Skeletal muscle tissue (tissue), 4 donors: Measurements from ENCODE around the gene MSRB1. TPM values are rescaled to one million over a fixed set of nuclear protein-coding genes. Genes with fewer than 3 reads are reported as not detected.

ENCODE experiments used
- H3K27ac ChIP-seq: one replicate; pipeline ENCODE4 v1.7.0; 2013; ENCODE audit warnings: mild to moderate bottlenecking, low read depth, low read length, inconsistent platforms
- H3K27me3 ChIP-seq, 3 donors: one replicate each; pipeline ENCODE4 v1.7.0; 2013; ENCODE audit warnings: low read length in 3 of 3; ENCODE audit not compliant: control insufficient read depth in 3 of 3, insufficient read depth in 3 of 3
- H3K36me3 ChIP-seq, 3 donors: one replicate each; pipeline ENCODE4 v1.7.0; 2013; ENCODE audit warnings: low read length in 3 of 3; ENCODE audit not compliant: control insufficient read depth in 3 of 3, insufficient read depth in 3 of 3
- H3K4me1 ChIP-seq, 3 donors: one replicate each; pipeline ENCODE4 v1.7.0; 2013; ENCODE audit warnings: low read length in 3 of 3, mild to moderate bottlenecking in 3 of 3; ENCODE audit not compliant: control insufficient read depth in 3 of 3, insufficient read depth in 3 of 3
- H3K4me3 ChIP-seq, 3 donors: one replicate each; pipeline ENCODE4 v1.7.0; 2013; ENCODE audit warnings: low read length in 3 of 3
- H3K9ac ChIP-seq, 3 donors: one replicate each; pipeline ENCODE4 v1.7.0; 2013; ENCODE audit warnings: low read length in 3 of 3, mild to moderate bottlenecking in 3 of 3, moderate library complexity in 2 of 3, low read depth in 1 of 3
- H3K9me3 ChIP-seq, 3 donors: one replicate each; pipeline ENCODE4 v1.7.0; 2013; ENCODE audit warnings: low read length in 3 of 3; ENCODE audit not compliant: control insufficient read depth in 3 of 3
- total RNA-seq: library from RNA; depleted of rRNA; stranded (reverse); fragments of >200 nt; gene quantifications from one replicate; pipeline ENCODE4 v1.2.3, GENCODE V29; 2014
- donor health status: Osteomylitis.

Gene MSRB1
- total RNA-seq, 1 donor from 2014 or later = 13.6 TPM

GRCh38 chr16:1985466-1986150 lies 42.6 kb upstream of the MSRB1 start:
- Histone ChIP-seq H3K36me3 (peaks cover 16 to 20% (median 18%) of the 10 kb centered on the region in 3 donors), H3K27me3 (peaks cover 23 to 31% (median 26%) of the 10 kb centered on the region in 3 donors), H3K27ac (no peak overlapping the region), H3K4me3 (peak overlapping the region in 2 of 3 donors; percentile 81), H3K4me1 (peaks cover 26 to 50% (median 32%) of the 10 kb centered on the region in 3 donors), H3K9ac (peak overlapping the region in 1 of 3 donors; percentile 82), H3K9me3 (no peaks in the 10 kb centered on the region)

DNA sequence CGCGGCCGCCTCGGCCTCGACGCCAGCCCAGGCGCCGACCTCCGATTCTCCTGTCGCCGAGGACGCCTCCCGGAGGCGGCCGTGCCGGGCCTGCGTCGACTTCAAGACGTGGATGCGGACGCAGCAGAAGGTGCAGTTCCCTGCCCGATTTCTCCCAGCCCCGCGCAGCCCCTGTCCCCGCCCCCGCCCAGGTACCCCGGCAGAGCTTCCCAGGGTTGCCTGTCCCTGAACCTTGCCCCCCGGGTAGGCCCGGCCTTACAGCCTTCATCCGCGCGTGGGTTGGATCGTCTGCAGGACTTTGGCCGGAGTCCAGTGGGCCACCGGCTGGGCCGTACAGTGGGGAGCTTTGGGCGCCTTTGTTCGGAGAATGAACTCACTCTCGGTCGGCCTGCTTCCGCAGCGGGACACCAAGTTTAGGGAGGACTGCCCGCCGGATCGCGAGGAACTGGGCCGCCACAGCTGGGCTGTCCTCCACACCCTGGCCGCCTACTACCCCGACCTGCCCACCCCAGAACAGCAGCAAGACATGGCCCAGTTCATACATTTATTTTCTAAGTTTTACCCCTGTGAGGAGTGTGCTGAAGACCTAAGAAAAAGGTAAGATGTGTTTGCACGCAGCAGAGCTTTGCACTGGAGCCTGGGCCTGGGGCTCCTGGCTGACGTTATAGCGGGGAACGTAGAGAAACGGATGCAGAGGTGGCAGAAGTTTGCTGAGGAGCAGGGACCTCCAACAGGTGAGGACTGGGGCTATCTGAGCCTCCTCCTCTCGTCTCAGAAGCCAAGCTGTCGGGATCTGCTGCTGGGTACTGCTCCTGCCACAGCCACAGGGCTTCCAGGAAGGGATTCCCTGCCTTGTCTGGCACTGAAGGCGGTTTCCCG lies 41.6 kb upstream of the MSRB1 start:
- Histone ChIP-seq H3K27me3 (peaks cover 20 to 32% (median 25%) of the 10 kb centered on the region in 3 donors), H3K9ac (peak overlapping the region; percentile 33 to 82 (median 70)), H3K36me3 (peaks cover 16 to 20% (median 18%) of the 10 kb centered on the region in 3 donors), H3K4me3 (peak overlapping the region; percentile 60 to 81 (median 81)), H3K4me1 (peaks cover 29 to 56% (median 37%) of the 10 kb centered on the region in 3 donors), H3K9me3 (no peaks in the 10 kb centered on the region), H3K27ac (peak overlapping the region; percentile 47)

DNA sequence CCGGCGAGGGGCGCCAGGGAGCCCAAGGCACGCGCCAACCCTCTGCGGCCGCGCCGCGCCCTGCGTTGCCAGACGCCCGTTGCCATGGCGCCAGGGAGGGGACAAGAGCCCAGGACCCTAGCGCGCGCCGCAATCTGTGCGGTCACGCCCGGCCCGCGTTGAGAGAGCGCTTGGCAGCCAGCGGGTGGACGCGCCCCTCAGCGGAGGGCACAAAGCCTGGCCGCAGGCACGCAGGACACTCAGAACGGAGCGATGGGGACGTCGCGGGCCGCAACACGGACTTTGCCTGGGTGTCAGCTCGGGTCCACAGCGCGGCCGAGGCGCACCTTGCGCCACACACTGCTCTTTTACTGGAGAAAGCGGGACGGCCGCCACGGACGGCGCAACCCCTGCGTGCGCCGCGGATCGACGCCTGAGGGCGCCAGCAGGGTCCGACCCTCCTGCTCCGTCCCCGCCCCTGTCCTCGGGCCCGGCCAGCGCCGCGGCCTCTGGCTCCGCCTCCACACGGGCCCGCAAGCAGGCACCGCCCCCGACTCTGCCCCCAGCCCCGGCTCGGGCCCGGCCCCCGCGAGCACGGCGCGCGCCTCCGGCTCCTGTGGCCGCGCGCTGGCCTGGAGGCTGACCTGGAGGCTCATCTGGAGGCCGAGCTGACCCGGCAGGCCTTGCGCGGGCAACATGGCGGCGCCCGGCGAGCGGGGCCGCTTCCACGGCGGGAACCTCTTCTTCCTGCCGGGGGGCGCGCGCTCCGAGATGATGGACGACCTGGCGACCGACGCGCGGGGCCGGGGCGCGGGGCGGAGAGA lies 40.7 kb upstream of the MSRB1 start, which contains the start of gene GFER:
Gene GFER, plus strand, starts transcription at position 650 of the 803 bp plus-strand sequence. Its CDS starts 26 bp downstream, at position 676.
- H3K27ac ChIP-seq = peak within 1 kb of the TSS; percentile 47
- H3K27me3 ChIP-seq = peaks cover 12 to 27% (median 21%) of the 10 kb centered on the region in 3 donors
- no peaks in the 10 kb centered on the region for H3K9me3 ChIP-seq
- H3K36me3 ChIP-seq = peaks cover 17 to 20% (median 18%) of the 10 kb centered on the region in 3 donors
- H3K9ac ChIP-seq = peak within 1 kb of the TSS; percentile 43 to 82 (median 70)
- H3K4me1 ChIP-seq = peaks cover 29 to 50% (median 37%) of the 10 kb centered on the region in 3 donors
- peak within 1 kb of the TSS; percentile 60 to 81 (median 81) for H3K4me3 ChIP-seq

GRCh38 chr16:1982991-1983543 lies 40.1 kb upstream of the MSRB1 start:
- H3K9ac ChIP-seq = peak overlapping the region; percentile 43 to 82 (median 65)
- peaks cover 21 to 25% (median 23%) of the 10 kb centered on the region in 3 donors for H3K36me3 ChIP-seq
- peak overlapping the region; percentile 54 to 81 (median 81) for H3K4me3 ChIP-seq
- H3K27ac ChIP-seq = peak overlapping the region; percentile 44
- H3K27me3 ChIP-seq = peaks cover 7 to 23% (median 17%) of the 10 kb centered on the region in 3 donors
- no peaks in the 10 kb centered on the region for H3K9me3 ChIP-seq
- peaks cover 29 to 50% (median 37%) of the 10 kb centered on the region in 3 donors for H3K4me1 ChIP-seq

DNA sequence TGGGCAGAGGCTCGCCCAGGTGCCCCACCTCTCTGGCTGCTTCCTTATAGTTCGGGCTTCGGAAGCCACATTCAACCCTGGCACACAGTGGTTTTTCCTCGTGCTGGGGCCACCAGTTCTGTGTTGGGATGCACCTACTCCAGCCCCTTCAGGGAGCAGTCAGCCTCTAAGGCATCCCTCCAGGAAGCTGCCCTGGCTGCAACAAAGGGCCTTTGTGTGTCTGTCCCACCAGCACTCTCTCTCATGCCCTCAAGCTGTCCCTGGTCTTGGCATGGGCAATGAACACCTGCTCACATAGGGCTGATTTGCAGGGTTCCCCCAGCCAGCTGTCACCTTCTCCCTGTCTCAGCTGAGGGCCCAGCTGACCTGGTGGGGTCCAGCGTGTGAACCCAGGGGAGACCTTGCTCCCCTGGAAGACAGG lies 39.0 kb upstream of the MSRB1 start:
- H3K36me3 ChIP-seq = peaks cover 30 to 32% (median 32%) of the 10 kb centered on the region in 3 donors
- peaks cover 29 to 50% (median 37%) of the 10 kb centered on the region in 3 donors for H3K4me1 ChIP-seq
- peaks cover 5 to 17% (median 16%) of the 10 kb centered on the region in 3 donors for H3K27me3 ChIP-seq
- no peak overlapping the region for H3K4me3 ChIP-seq
- no peak overlapping the region for H3K27ac ChIP-seq
- H3K9ac ChIP-seq = peak overlapping the region in 1 of 3 donors; percentile 16
- no peaks in the 10 kb centered on the region for H3K9me3 ChIP-seq

DNA sequence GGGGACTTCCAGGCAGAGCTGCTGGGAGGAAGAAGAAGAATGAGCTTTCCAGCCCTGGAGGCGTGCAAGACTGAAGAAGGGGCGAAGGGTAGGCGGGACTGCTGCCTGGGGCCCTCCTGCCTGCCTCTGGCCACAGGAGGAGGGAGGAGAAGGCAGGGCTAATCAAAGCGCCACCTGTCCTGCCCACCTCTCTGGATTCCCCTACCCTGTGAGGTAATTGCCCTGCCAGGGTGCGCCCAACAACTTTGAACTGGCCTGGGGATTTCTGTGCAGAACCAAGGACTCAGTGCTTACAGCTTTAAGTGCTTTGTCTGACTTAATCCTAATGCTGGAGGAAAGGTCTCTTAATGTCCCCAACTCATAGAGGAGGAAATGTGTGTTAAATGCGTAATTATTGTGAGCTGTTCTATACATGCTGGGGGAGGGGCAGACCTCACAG lies 38.4 kb upstream of the MSRB1 start, which contains the start of gene NOXO1:
Gene NOXO1, minus strand, starts transcription at position 72 of the 439 bp plus-strand sequence. CDS start 290 bp downstream, outside the sequence.
- H3K9me3 ChIP-seq = no peaks in the 10 kb centered on the region
- peaks cover 5 to 20% (median 17%) of the 10 kb centered on the region in 3 donors for H3K27me3 ChIP-seq
- no peak within 1 kb of the TSS for H3K27ac ChIP-seq
- peaks cover 30 to 33% (median 32%) of the 10 kb centered on the region in 3 donors for H3K36me3 ChIP-seq
- peaks cover 29 to 50% (median 37%) of the 10 kb centered on the region in 3 donors for H3K4me1 ChIP-seq
- peak within 1 kb of the TSS in 1 of 3 donors; percentile 33 for H3K9ac ChIP-seq
- no peak within 1 kb of the TSS for H3K4me3 ChIP-seq

DNA sequence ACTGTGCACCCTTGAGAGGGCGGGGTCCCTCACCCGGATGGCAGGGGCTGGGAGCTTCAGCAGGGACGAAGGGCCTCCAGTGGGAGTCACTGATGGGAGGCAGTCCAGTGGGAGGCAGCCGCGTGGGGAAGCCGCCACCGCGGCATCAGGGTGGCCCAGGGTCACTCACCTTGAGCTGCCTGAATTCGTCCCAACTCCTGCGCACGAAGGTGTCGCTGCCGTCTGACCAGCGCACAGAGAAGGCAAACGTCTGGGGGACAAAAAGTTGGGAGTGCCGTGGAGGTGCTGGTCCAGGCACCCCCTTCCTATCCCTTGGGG lies 37.7 kb upstream of the MSRB1 start:
- H3K9me3 ChIP-seq = no peaks in the 10 kb centered on the region
- no peak overlapping the region for H3K27ac ChIP-seq
- H3K4me3 ChIP-seq = no peak overlapping the region
- peaks cover 30 to 33% (median 32%) of the 10 kb centered on the region in 3 donors for H3K36me3 ChIP-seq
- peaks cover 29 to 50% (median 37%) of the 10 kb centered on the region in 3 donors for H3K4me1 ChIP-seq
- H3K9ac ChIP-seq = peak overlapping the region in 1 of 3 donors; percentile 33
- H3K27me3 ChIP-seq = peaks cover 5 to 20% (median 17%) of the 10 kb centered on the region in 3 donors

DNA sequence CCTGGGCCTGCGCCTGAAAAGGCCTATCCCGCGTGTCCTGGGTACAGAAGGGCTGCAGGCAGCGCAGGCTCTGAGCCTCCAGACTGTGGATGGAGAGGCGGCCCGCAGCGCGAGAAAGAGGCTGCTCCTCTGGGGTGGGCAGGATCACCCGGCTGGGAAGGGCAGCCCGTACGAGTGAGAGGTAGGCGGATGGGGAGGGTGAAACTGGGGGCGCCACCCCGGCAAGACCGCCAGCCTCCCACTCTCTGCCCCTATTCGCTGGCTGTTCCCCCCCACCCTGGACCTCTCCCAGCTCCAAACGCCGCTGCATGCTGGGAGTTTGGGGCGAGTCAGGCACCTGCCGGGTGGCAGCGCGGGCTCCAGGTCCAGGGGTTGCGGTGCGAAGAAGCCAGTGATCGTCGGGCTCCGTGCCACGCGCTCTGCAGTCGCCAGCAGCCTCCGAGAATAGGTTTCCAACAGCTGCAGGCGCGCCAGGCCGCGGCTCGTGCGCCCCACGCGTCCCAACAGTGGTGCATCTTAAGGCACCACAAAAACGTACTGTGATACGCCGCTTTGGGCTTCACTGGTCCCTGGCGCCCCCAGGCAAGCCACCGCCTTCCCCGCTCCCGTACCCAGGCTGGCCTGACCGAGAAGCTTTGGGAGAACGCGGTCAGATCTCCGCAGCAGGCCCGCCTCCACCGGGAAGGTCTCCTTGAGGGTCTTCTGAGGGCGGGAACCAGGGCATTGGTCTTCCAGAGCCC lies 37.2 kb upstream of the MSRB1 start:
- peaks cover 30 to 34% (median 34%) of the 10 kb centered on the region in 3 donors for H3K36me3 ChIP-seq
- no peak overlapping the region for H3K4me3 ChIP-seq
- H3K27ac ChIP-seq = no peak overlapping the region
- H3K27me3 ChIP-seq = peaks cover 5 to 20% (median 17%) of the 10 kb centered on the region in 3 donors
- H3K9me3 ChIP-seq = no peaks in the 10 kb centered on the region
- peak overlapping the region in 1 of 3 donors; percentile 33 for H3K9ac ChIP-seq
- peaks cover 25 to 45% (median 33%) of the 10 kb centered on the region in 3 donors for H3K4me1 ChIP-seq
